Measurements from ENCODE around the gene ZNF778.
"Not testable (repeated sequence)": the region's sequence is repeated elsewhere in the genome, so short reads cannot be mapped to it uniquely, and the experiment has no call there.

Gene ZNF778

GRCh38 chr16:89179656-89180315 is 37.7 kb upstream of the ZNF778 start:
- no peak for DNase-seq (ENCODE audit: low read depth, low spot score)

GRCh38 chr16:89183463-89183862 is 34.0 kb upstream of the ZNF778 start:
- DNase-seq (ENCODE audit: low read depth, low spot score) = no peak

GRCh38 chr16:89183975-89184676 is 33.4 kb upstream of the ZNF778 start:
- no peak for DNase-seq (ENCODE audit: low read depth, low spot score)

GRCh38 chr16:89184677-89184932 is 32.9 kb upstream of the ZNF778 start:
- DNase-seq (ENCODE audit: low read depth, low spot score) = no peak

- no peak for DNase-seq (ENCODE audit: low read depth, low spot score)
Observed at GRCh38 chr16:89184933-89185794, 32.3 kb upstream of the ZNF778 start.

GRCh38 chr16:89185887-89186592 is 31.5 kb upstream of the ZNF778 start:
- not testable (repeated sequence) for DNase-seq (ENCODE audit: low read depth, low spot score)

- DNase-seq (ENCODE audit: low read depth, low spot score) = not testable (repeated sequence)
Observed at GRCh38 chr16:89186593-89187031, 30.9 kb upstream of the ZNF778 start.

GRCh38 chr16:89187032-89187769 is 30.3 kb upstream of the ZNF778 start:
- no peak for DNase-seq (ENCODE audit: low read depth, low spot score)

GRCh38 chr16:89187770-89188392 is 29.6 kb upstream of the ZNF778 start:
- no peak for DNase-seq (ENCODE audit: low read depth, low spot score)

GRCh38 chr16:89188471-89189357 is 28.8 kb upstream of the ZNF778 start:
- DNase-seq (ENCODE audit: low read depth, low spot score) = not testable (repeated sequence)

GRCh38 chr16:89189358-89190025 is 28.0 kb upstream of the ZNF778 start:
- no peak for DNase-seq (ENCODE audit: low read depth, low spot score)

GRCh38 chr16:89190150-89190958 is 27.1 kb upstream of the ZNF778 start:
- DNase-seq (ENCODE audit: low read depth, low spot score) = no peak

GRCh38 chr16:89191033-89191900 is 26.2 kb upstream of the ZNF778 start:
- DNase-seq (ENCODE audit: low read depth, low spot score) = no peak

- DNase-seq (ENCODE audit: low read depth, low spot score) = no peak
Observed at GRCh38 chr16:89191901-89192185, 25.7 kb upstream of the ZNF778 start.

- peak; percentile 75 for DNase-seq (ENCODE audit: low read depth, low spot score)
Observed at GRCh38 chr16:89192186-89192955, 25.1 kb upstream of the ZNF778 start.

- no peak for DNase-seq (ENCODE audit: low read depth, low spot score)
Observed at GRCh38 chr16:89192956-89193575, 24.4 kb upstream of the ZNF778 start.

All from brain pericyte (primary cell).